NCI-H2196 (cell line): ENCODE data around the gene METTL2B.
A peak's percentile ranks its signal among the peaks of the same experiment; 100 is the strongest.
"Not testable (repeated sequence)": the region's sequence is repeated elsewhere in the genome, so short reads cannot be mapped to it uniquely, and the experiment has no call there.

ENCODE experiments used
- DNase-seq: peaks from one replicate; lab custom pipeline; 2025; ENCODE audit not compliant: unreplicated experiment; lab: John Stamatoyannopoulos, UW

Gene METTL2B

GRCh38 chr7:128523932-128524524, 47.5 kb downstream of the METTL2B start:
- not testable (repeated sequence) for DNase-seq

DNA sequence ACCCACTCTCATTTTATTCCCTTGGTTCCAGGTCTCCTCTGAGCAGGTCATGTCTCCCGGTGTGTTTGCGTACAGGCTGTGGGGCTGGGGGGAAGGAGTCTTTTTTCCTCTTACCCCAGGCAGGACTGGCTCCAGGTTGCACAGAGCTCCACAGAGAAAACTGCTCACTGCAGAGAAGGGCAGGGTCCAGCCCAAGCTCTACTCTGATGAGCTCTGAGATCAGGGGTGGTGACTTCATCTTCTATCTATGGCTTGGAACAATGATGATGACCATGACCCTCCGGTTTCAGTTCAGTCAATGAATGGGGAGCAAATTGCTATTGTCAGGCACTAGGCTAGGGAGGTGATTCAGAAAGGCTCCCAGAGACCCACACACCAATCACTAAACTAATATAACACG, 49.0 kb downstream of the METTL2B start:
- not testable (repeated sequence) for DNase-seq

GRCh38 chr7:128526062-128526466, 49.5 kb downstream of the METTL2B start:
- DNase-seq: not testable (repeated sequence)

GRCh38 chr7:128529191-128529590, 52.6 kb downstream of the METTL2B start:
- DNase-seq: not testable (repeated sequence)

DNA sequence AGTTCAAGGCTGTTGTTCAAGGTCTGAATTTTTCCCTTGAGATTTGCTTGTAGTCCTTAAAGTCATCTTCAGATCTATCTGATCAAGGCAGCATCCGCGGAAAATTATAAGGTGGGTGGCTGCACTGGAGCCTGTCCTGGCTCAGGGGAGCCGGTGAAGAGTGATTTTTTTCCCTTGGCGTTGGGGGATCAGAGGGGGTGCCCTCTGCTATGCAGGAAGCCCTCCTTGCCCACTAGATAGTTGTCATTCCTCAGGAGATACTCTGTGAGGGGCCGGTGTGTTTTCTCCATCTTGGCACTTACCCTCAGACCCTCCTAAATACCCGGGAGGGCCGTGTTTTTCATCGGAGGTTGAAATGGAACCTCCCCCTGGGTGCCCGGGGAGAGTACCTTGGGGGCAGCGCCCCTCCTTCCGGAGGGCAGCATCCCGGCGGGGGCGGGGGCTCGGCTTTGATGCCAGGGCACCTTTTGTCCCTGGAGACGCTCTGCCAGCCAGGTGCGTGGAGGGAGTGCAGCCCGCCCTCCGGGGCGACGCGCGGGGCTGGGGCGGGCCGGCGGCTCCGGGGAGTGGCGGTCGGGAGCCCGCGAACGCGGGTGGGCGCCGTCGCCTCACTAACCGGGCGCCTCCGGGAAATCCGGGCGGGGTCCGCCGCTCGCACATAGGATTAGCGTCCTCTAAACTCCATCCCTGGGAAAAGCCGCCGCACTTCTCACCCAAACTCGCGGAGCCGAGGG, 53.7 kb downstream of the METTL2B start:
- not testable (repeated sequence) for DNase-seq

DNA sequence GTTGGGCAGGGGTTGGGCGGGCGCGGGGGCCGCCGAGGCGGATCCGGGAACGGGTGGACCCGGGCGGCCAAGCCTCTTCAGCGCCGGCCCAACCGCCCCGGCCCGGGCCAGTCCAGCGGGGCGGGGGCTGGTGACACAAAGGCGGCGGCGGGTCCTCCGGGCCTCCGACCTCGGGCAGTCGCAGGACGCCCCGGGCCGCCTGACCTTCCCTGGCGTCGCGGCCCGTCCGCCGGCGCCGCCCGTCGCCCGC, 54.2 kb downstream of the METTL2B start:
- no peak for DNase-seq

DNA sequence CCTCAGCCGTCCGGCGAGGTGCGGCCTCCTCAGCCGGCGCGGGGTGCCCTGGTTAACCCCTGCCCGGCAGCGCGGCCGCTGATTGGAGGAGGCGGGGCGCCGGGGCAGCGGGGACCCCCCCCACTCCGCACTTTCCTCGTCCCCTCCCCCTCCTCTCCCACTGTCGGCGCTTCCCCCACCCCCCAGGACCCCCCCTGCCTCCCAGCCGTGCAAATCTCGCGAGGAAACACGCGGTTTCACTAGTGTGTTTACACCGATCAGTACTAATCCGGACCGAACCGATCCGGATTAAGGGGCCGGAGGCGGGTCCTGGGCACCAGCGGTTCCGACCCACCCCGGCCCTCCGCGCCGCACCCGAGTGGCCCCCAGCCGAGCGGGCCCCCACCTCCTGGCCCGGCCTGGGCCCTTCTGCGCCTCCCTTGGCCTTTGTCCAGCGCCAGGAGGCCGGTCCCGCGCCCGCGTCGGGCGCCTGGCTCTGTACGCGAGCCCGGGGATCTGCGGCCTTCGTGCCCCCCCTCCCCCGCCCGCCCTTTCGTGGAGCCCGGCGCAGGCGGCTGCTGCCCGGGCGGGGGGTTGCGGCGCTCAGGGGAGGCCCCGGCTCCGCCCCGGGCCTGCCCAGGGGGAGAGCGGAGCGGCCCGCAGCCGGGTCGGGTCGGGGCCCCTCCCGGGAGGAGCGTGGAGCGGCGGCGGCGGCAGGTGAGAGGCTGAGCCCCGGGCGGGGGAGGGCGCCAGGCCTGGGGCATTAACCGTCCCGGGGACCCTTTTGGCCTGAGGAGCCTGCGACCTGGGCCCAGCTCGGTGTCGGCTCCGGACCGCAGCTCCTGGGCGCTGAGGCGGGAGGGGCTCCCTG, 54.8 kb downstream of the METTL2B start:
- DNase-seq: peak; percentile 88

GRCh38 chr7:128531955-128532478, 55.5 kb downstream of the METTL2B start:
- peak; percentile 8 for DNase-seq

GRCh38 chr7:128532956-128533355, 56.4 kb downstream of the METTL2B start:
- DNase-seq: not testable (repeated sequence)

- DNase-seq: peak; percentile 5
Observed at GRCh38 chr7:128537410-128537809, 60.9 kb downstream of the METTL2B start.

- not testable (repeated sequence) for DNase-seq
Observed at GRCh38 chr7:128542530-128542929, 66.0 kb downstream of the METTL2B start.

DNA sequence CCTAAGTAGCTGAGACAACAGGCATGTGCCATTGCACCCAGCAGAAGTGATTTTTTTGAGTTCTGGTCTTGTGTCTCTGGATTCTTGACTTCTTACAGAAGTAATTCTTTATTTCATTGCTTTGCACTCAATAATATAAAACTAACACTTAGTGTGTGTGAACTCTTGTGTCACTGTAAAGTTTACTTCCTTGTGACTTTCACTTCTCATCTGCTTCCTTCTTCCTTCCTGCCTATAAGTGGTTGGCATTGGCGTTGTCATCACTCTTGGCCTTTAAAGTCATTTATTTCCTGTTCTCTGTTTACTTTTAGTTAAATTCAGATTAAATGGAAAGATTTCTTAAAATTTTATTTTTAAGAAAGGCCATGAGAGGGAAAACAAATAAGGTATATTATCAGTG, 66.8 kb downstream of the METTL2B start:
- not testable (repeated sequence) for DNase-seq

DNA sequence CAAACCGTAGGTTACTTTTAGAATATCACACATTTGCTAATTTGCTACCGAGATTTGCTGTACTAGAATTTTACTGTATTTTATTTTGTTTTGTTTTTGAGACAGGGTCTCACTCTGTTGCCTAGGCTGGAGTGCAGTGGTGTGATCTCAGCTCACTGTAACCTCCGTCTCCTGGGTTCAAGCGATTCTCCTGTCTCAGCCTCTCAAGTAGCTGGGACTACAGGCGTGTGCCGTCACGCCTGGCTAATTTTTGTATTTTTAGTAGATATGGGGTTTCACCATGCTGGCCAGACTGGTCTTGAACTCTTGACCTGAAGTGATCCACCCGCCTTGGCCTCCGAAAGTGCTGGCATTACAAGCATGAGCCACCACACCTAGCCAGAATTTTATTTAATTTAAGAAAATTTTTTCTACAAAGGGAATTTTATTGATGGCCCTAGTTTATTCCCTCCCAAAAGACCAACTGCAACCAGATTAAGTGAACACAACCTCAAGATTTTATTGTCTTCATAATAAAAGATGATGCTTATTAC, 69.8 kb downstream of the METTL2B start:
- DNase-seq: not testable (repeated sequence)

GRCh38 chr7:128550920-128551319, 74.4 kb downstream of the METTL2B start:
- DNase-seq: no peak

DNA sequence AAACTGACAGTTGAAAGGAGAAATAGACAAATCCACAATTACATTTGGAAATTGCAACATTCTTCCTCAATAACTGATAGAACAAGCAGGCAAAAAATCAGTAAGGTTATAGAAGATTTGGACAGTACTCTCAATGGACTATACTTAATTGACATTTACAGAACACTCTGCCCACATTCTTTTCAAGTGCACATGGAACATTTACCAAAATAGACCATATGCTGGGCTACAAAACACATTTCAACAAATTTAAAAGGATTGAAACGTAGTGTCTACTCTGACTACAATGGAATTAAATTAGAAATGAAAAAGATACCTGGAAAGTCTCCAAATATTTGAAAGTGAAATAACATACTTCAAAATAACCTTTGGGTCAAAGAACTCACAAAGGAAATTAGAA, 77.8 kb downstream of the METTL2B start:
- DNase-seq: not testable (repeated sequence)
